Transverse colon (tissue), 4 donors: Measurements from ENCODE around the gene PLA2G15.

Experiments
- CTCF ChIP-seq, 5 experiments: fragments of 200-600 bp in 3 of 5; fragments of 450-650 bp in 2 of 5; sonication (generic) in 3 of 5; IDR thresholded peaks; 1 replicate in 2 of 5; 2 replicates in 3 of 5; pipeline ENCODE4 v1.5.1; 2016 to 2017; ENCODE audit warnings: antibody characterized with exemption in 5 of 5, inconsistent platforms in 3 of 5, mild to moderate bottlenecking in 2 of 5, moderate library complexity in 1 of 5
- POLR2A ChIP-seq: fragments of 450-650 bp; IDR thresholded peaks from one replicate; pipeline ENCODE4 v1.6.1; 2016; ENCODE audit warnings: antibody characterized with exemption, mild to moderate bottlenecking, moderate library complexity
- POLR2AphosphoS5 ChIP-seq, 3 donors: sonication (generic); formaldehyde crosslinking; IDR thresholded peaks; one replicate each; pipeline ENCODE4 v1.6.1; 2016; ENCODE audit warnings: antibody characterized with exemption in 3 of 3

GRCh38 chr16:68300734-68301459, 55.7 kb downstream of the PLA2G15 start:
- no peak for TF ChIP-seq POLR2A
- TF ChIP-seq CTCF (IDR thresholded peaks at IDR 0.05), result no peak
- no peak for TF ChIP-seq POLR2AphosphoS5 (IDR thresholded peaks at IDR 0.05)
